Esophagus muscularis mucosa (tissue), 4 donors: ENCODE results near the gene CHRM4. TPM values are rescaled to one million over a fixed set of nuclear protein-coding genes. Genes with fewer than 3 reads are reported as not detected.

Experiments
- DNase-seq: peaks from one replicate; pipeline ENCODE4 v3.0.0-alpha.2; 2017; ENCODE audit errors: extremely low spot score
- H3K27ac ChIP-seq, 4 donors: fragments of 200-600 bp; sonication (generic); replicated peaks in 1 of 4; 1 replicate in 3 of 4; 2 replicates in 1 of 4; pipeline ENCODE4 v1.5.1; 2016 to 2019; ENCODE audit warnings: mild to moderate bottlenecking in 1 of 4
- H3K27me3 ChIP-seq, 4 donors: fragments of 200-600 bp; sonication (generic); one replicate each; pipeline versions ENCODE4 v1.5.1 to v1.6.0; 2016 to 2019
- H3K36me3 ChIP-seq, 4 donors: fragments of 200-600 bp; sonication (generic); one replicate each; pipeline ENCODE4 v1.5.1; 2016 to 2019
- H3K4me1 ChIP-seq, 4 donors: fragments of 200-600 bp; sonication (generic); one replicate each; pipeline ENCODE4 v1.5.1; 2016 to 2019
- H3K4me3 ChIP-seq, 4 donors: fragments of 200-600 bp; sonication (generic); 1 replicate in 2 of 4; 2 replicates in 2 of 4; pipeline ENCODE4 v1.5.1; 2016 to 2019; ENCODE audit warnings: mild to moderate bottlenecking in 4 of 4, moderate library complexity in 1 of 4
- H3K9me3 ChIP-seq, 4 donors: fragments of 200-600 bp; sonication (generic); 1 replicate in 3 of 4; 2 replicates in 1 of 4; pipeline ENCODE4 v1.5.1; 2016 to 2019
- CTCF ChIP-seq, 3 experiments: fragments of 200-600 bp in 2 of 3; fragments of 450-650 bp in 1 of 3; sonication (generic) in 2 of 3; IDR thresholded peaks; one replicate each; pipeline ENCODE4 v1.5.1; 2017 to 2019; ENCODE audit warnings: antibody characterized with exemption in 3 of 3, mild to moderate bottlenecking in 2 of 3, moderate library complexity in 1 of 3
- EP300 ChIP-seq: sonication (generic); formaldehyde crosslinking; IDR thresholded peaks from one replicate; pipeline ENCODE4 v1.6.1; 2017; ENCODE audit warnings: antibody characterized with exemption
- POLR2A ChIP-seq: fragments of 450-650 bp; IDR thresholded peaks from one replicate; pipeline ENCODE4 v1.6.1; 2017; ENCODE audit warnings: antibody characterized with exemption, moderate library complexity, mild to moderate bottlenecking, low read depth
- POLR2AphosphoS5 ChIP-seq, 2 donors: sonication (generic); formaldehyde crosslinking; IDR thresholded peaks; one replicate each; pipeline ENCODE4 v1.6.1; 2017; ENCODE audit warnings: antibody characterized with exemption in 2 of 2
- WGBS: methylation state at CpG from one replicate; pipeline ENCODE4 v1.1.5; 2018; 5-methylcytosine and 5-hydroxymethylcytosine counted together
- intact Hi-C: fragments of 100-400 bp; cut with DNase I; formaldehyde crosslinking; loops from one replicate; pipeline ENCODE4 v1.15.1; 2023
- total RNA-seq, 4 donors: library from RNA; depleted of rRNA; stranded (reverse); fragments of >200 nt; gene quantifications; one replicate each; pipeline versions ENCODE4 v1.1.0 to v1.2.1, GENCODE V29; 2016

Gene CHRM4
- total RNA-seq, 4 donors from 2014 or later, result 0.34 to 1.5 (median 1.0) TPM

GRCh38 chr11:46393759-46394158 is 2.2 kb upstream of the CHRM4 start:
- TF ChIP-seq POLR2AphosphoS5 (IDR thresholded peaks at IDR 0.05) (no peak), EP300 (no peak), CTCF (IDR thresholded peaks at IDR 0.05) (no peak), POLR2A (no peak)
- Histone ChIP-seq H3K27me3 (peaks cover 25 to 46% (median 31%) of the 10 kb centered on the region in 4 donors), H3K4me3 (no peak overlapping the region), H3K4me1 (peaks cover 34 to 47% (median 44%) of the 10 kb centered on the region in 4 donors), H3K27ac (no peak overlapping the region), H3K36me3 (peaks cover 18 to 31% (median 30%) of the 10 kb centered on the region in 4 donors), H3K9me3 (no peaks in the 10 kb centered on the region)
- intact Hi-C loops, result loop anchor here (5.0 kb wide), 1 partner anchor 134 kb away; no protein-coding TSS in a partner anchor
- DNase-seq, result no peak
- 86% methylated on average over 4 of the region's 4 CpGs for WGBS

GRCh38 chr11:46393231-46393616 is 1.6 kb upstream of the CHRM4 start:
- DNase-seq, result no peak

DNA sequence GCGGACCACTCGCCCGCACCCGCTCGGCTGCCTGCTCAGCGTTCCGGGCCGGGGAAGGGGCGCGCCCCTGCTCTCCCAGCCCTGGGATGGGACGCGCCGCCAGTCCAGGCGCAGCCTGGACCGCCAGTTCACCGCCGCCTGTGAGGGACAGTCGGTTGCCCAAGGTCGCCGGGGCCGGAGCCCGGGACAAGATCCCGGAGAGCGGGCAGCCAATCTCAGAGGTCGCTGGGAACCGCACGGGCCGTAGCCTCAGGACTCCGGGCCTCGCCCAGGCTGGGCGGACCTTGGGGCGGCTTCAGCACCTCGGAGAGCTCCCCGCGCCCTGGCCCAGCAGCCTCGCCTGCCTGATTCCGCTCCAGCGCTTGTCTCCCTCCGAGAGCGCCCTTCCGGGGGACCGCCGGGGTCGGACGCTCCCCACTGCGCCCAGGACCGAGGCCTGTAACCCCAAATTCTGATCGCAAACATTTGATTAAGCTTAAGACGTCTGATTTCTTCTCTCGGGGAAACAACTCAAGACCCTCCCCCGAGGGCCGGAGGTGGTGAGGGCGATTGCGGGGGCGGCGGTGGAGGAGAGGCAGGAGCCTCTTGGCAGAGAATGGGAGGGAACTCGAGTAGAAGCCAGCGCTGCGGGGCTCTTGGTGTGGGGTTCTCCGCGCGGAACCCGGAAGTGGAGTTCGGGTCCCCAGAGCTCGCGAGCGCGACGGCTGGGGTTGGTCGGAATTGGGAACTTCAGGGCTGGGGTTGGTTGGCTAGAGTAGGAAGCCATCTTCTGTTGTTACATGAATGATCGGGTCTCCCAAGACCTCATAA is 1.1 kb upstream of the CHRM4 start:
- Histone ChIP-seq H3K36me3 (peaks cover 13 to 20% (median 19%) of the 10 kb centered on the region in 4 donors), H3K4me3 (peak overlapping the region; percentile 48 to 57 (median 50)), H3K27me3 (peaks cover 25 to 57% (median 38%) of the 10 kb centered on the region in 4 donors), H3K27ac (no peak overlapping the region), H3K9me3 (no peaks in the 10 kb centered on the region), H3K4me1 (peaks cover 34 to 47% (median 44%) of the 10 kb centered on the region in 4 donors)
- DNase-seq, result no peak
- 6% methylated on average over 23 of the region's 71 CpGs for WGBS
- intact Hi-C loops, result loop anchor here (5.0 kb wide), 1 partner anchor 135 kb away; no protein-coding TSS in a partner anchor
- TF ChIP-seq POLR2AphosphoS5 (IDR thresholded peaks at IDR 0.05) (no peak), CTCF (IDR thresholded peaks at IDR 0.05) (no peak), POLR2A (no peak), EP300 (no peak)

More at GRCh38 chr11:46393231-46393616, 1.6 kb upstream of the CHRM4 start:
- no peak overlapping the region for H3K27ac ChIP-seq
- no peak overlapping the region for H3K4me3 ChIP-seq
- WGBS, result 74% methylated on average over 4 of the region's 4 CpGs
- TF ChIP-seq CTCF (IDR thresholded peaks at IDR 0.05) (no peak), POLR2AphosphoS5 (IDR thresholded peaks at IDR 0.05) (no peak), EP300 (no peak), POLR2A (no peak)
- no peaks in the 10 kb centered on the region for H3K9me3 ChIP-seq
- peaks cover 34 to 47% (median 44%) of the 10 kb centered on the region in 4 donors for H3K4me1 ChIP-seq
- H3K27me3 ChIP-seq, result peaks cover 25 to 51% (median 33%) of the 10 kb centered on the region in 4 donors
- peaks cover 18 to 26% (median 25%) of the 10 kb centered on the region in 4 donors for H3K36me3 ChIP-seq
- intact Hi-C loops, result loop anchor here (5.0 kb wide), 1 partner anchor 134 kb away; no protein-coding TSS in a partner anchor

DNA sequence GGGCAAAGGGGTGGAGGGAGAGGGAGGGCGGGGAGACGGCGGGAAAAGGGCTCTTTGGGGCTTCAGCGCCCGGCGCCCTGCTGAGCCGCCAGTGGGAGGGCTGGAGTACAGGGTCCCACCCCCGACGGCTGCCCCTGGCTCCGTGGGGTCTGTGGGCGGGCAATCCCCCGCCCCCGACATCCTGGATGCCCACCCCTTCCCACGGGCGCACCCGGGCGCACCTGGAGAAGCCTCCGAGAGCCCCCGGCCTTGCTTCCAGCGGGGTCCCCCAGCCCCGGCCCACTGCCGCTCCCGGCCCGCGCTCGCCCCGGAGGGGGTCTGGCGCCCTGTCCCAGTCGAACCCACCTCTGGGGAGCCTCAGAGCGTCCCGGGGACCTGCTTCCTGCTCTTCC is 394 bp downstream of the CHRM4 start:
- Histone ChIP-seq H3K4me1 (peaks cover 34 to 47% (median 44%) of the 10 kb centered on the region in 4 donors), H3K4me3 (peak overlapping the region; percentile 48 to 57 (median 50)), H3K9me3 (no peaks in the 10 kb centered on the region), H3K27ac (no peak overlapping the region), H3K27me3 (peaks cover 25 to 71% (median 38%) of the 10 kb centered on the region in 4 donors), H3K36me3 (peaks cover 4 to 6% (median 5%) of the 10 kb centered on the region in 4 donors)
- TF ChIP-seq EP300, result no peak
- TF ChIP-seq CTCF (IDR thresholded peaks at IDR 0.05), result no peak
- no peak for TF ChIP-seq POLR2A
- no peak for TF ChIP-seq POLR2AphosphoS5 (IDR thresholded peaks at IDR 0.05)
- 4% methylated on average over 4 of the region's 31 CpGs for WGBS
- DNase-seq, result no peak
- intact Hi-C loops, result loop anchor here (2.0 to 5.0 kb wide), 2 partner anchors 136 to 226 kb away; partner anchors contain the start of genes ATG13 and HARBI1
